ENCODE results near the gene SMIM14.

- no peak for TF ChIP-seq CTCF (IDR thresholded peaks at IDR 0.05)
- TF ChIP-seq POLR2AphosphoS5 (IDR thresholded peaks at IDR 0.05; ENCODE audit: low read depth, low read length): no peak
- TF ChIP-seq, protein P1, sequence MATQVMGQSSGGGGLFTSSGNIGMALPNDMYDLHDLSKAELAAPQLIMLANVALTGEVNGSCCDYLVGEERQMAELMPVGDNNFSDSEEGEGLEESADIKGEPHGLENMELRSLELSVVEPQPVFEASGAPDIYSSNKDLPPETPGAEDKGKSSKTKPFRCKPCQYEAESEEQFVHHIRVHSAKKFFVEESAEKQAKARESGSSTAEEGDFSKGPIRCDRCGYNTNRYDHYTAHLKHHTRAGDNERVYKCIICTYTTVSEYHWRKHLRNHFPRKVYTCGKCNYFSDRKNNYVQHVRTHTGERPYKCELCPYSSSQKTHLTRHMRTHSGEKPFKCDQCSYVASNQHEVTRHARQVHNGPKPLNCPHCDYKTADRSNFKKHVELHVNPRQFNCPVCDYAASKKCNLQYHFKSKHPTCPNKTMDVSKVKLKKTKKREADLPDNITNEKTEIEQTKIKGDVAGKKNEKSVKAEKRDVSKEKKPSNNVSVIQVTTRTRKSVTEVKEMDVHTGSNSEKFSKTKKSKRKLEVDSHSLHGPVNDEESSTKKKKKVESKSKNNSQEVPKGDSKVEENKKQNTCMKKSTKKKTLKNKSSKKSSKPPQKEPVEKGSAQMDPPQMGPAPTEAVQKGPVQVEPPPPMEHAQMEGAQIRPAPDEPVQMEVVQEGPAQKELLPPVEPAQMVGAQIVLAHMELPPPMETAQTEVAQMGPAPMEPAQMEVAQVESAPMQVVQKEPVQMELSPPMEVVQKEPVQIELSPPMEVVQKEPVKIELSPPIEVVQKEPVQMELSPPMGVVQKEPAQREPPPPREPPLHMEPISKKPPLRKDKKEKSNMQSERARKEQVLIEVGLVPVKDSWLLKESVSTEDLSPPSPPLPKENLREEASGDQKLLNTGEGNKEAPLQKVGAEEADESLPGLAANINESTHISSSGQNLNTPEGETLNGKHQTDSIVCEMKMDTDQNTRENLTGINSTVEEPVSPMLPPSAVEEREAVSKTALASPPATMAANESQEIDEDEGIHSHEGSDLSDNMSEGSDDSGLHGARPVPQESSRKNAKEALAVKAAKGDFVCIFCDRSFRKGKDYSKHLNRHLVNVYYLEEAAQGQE (IDR thresholded peaks at IDR 0.05; ENCODE audit: insufficient read depth in 1 of 2, low read depth in 2 of 2, low read length in 1 of 2): no peak
- TF ChIP-seq TCF7L2 (IDR thresholded peaks at IDR 0.05; ENCODE audit: low read depth, low read length): no peak
These were observed 128.2 kb downstream of the SMIM14 start for GRCh38 chr4:39510348-39510929.
